ENCODE results near the gene ZNF664. TPM values are rescaled to one million over a fixed set of nuclear protein-coding genes. Genes with fewer than 3 reads are reported as not detected.

The ZNF664 gene
- total RNA-seq, 1 experiment from 2014 or later: 124 TPM

DNA sequence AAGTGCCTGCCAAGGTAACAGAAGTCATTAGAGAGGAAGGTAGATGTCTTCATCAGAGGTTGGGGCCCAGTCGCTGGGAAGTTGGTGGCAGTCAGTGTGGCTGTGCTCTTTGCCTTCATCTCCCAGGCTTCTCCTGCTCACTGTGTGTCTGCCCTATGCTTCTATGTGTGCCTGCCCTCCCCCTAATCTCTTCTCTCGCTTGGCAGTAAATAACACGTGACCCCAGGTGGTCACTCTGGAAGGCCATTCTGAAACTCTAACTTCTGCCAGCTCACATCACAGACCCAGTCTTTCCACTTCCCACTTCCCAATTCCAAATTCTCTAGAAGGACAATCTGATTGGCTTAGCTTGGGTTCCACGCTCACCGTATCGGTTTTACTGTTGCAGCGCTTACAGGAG is 9.3 kb downstream of the ZNF664 start:
- Histone ChIP-seq H3K79me2 (ENCODE audit: insufficient read depth, low read length) (peaks cover 87% of the 10 kb centered on the region), H2AFZ (ENCODE audit: low read depth, low read length, poor library complexity, severe bottlenecking) (no peak overlapping the region), H3K27me3 (ENCODE audit: insufficient read depth, low read length) (no peaks in the 10 kb centered on the region), H3K4me1 (ENCODE audit: control insufficient read depth in 1 of 2, insufficient read depth in 2 of 2, low read length in 2 of 2) (no peaks in the 10 kb centered on the region), H4K20me1 (ENCODE audit: insufficient read depth) (peaks cover 3% of the 10 kb centered on the region; the same call in 1 of the 2 replicates), H3K4me3 (replicated peaks in 1 of 2; ENCODE audit: low read depth in 1 of 2, low read length in 2 of 2) (no peak overlapping the region), H3K36me3 (ENCODE audit: control insufficient read depth in 1 of 2, insufficient read depth in 2 of 2, low read length in 2 of 2) (peaks cover 6 to 8% of the 10 kb centered on the region in 2 experiments; a peak in 3 of 4 replicates), H3K9ac (ENCODE audit: low read length) (no peak overlapping the region), H3K27ac (ENCODE audit: low read depth, low read length) (no peak overlapping the region), H3K9me2 (ENCODE audit: insufficient read depth) (no peaks in the 10 kb centered on the region), H3K4me2 (ENCODE audit: low read length) (no peak overlapping the region), H3K9me3 (ENCODE audit: control insufficient read depth in 1 of 2, insufficient read depth in 1 of 2, low read depth in 1 of 2, low read length in 2 of 2) (no peaks in the 10 kb centered on the region)
- RAD21 ChIA-PET (ENCODE audit: low non-redundant PET in 1 of 2, low total read pairs in 2 of 2, uncharacterized antibody in 2 of 2, unreplicated experiment in 2 of 2): no interaction called here
- CTCF ChIA-PET: no interaction called here
- intact Hi-C loops (cut with micrococcal nuclease): loop anchor here (5.0 kb wide), 1 partner anchor 180 kb away; no protein-coding TSS in a partner anchor
- POLR2A ChIA-PET: no interaction called here
- ATAC-seq: no peak
- no TSS peak for BruUV-seq (replicated peaks)
- DNase-seq (ENCODE audit: low read depth, low spot score): no peak
- TF ChIP-seq YY1 (IDR thresholded peaks at IDR 0.05; ENCODE audit: extremely low read depth, insufficient replicate concordance, low read depth, low read length) (no peak), JUND (IDR thresholded peaks at IDR 0.05) (no peak), SIN3A (IDR thresholded peaks at IDR 0.05; ENCODE audit: low read depth) (no peak), ZFX (IDR thresholded peaks at IDR 0.05) (no peak), ATF3 (IDR thresholded peaks at IDR 0.05) (no peak), RAD21 (IDR thresholded peaks at IDR 0.05; ENCODE audit: low read depth) (no peak), CEBPB (IDR thresholded peaks at IDR 0.05; ENCODE audit: low read depth) (no peak), EGR1 (IDR thresholded peaks at IDR 0.05; ENCODE audit: low read depth) (no peak), ELF1 (IDR thresholded peaks at IDR 0.05; ENCODE audit: borderline replicate concordance, low read depth) (no peak), EZH2 (IDR thresholded peaks at IDR 0.05) (no peak)
- TF ChIP-seq, protein P1, sequence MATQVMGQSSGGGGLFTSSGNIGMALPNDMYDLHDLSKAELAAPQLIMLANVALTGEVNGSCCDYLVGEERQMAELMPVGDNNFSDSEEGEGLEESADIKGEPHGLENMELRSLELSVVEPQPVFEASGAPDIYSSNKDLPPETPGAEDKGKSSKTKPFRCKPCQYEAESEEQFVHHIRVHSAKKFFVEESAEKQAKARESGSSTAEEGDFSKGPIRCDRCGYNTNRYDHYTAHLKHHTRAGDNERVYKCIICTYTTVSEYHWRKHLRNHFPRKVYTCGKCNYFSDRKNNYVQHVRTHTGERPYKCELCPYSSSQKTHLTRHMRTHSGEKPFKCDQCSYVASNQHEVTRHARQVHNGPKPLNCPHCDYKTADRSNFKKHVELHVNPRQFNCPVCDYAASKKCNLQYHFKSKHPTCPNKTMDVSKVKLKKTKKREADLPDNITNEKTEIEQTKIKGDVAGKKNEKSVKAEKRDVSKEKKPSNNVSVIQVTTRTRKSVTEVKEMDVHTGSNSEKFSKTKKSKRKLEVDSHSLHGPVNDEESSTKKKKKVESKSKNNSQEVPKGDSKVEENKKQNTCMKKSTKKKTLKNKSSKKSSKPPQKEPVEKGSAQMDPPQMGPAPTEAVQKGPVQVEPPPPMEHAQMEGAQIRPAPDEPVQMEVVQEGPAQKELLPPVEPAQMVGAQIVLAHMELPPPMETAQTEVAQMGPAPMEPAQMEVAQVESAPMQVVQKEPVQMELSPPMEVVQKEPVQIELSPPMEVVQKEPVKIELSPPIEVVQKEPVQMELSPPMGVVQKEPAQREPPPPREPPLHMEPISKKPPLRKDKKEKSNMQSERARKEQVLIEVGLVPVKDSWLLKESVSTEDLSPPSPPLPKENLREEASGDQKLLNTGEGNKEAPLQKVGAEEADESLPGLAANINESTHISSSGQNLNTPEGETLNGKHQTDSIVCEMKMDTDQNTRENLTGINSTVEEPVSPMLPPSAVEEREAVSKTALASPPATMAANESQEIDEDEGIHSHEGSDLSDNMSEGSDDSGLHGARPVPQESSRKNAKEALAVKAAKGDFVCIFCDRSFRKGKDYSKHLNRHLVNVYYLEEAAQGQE (IDR thresholded peaks at IDR 0.05; ENCODE audit: low read depth): no peak

Measured in HCT116 (cell line).